SK-N-MC (cell line): ENCODE measurements around the gene DHX9.

Experiments
- DNase-seq: peaks from one replicate; pipeline ENCODE4 v3.0.0-alpha.2; 2011; ENCODE audit warnings: low read depth, low spot score
- H3K27ac ChIP-seq: fragments of 200-600 bp; sonication (generic); 2 replicates; pipeline ENCODE4 v1.5.1; 2016; ENCODE audit warnings: mixed run types
- H3K36me3 ChIP-seq: fragments of 200-600 bp; sonication (generic); 2 replicates; pipeline ENCODE4 v1.6.1; 2017; ENCODE audit warnings: antibody characterized with exemption, low read length, mixed read lengths; ENCODE audit not compliant: insufficient read depth
- H3K4me3 ChIP-seq: fragments of 200-600 bp; sonication (generic); 2 replicates; pipeline ENCODE4 v1.5.1; 2016
- H3K9ac ChIP-seq: fragments of 200-600 bp; sonication (generic); 2 replicates; pipeline ENCODE4 v1.8.0; 2017; ENCODE audit warnings: mixed run types, mixed read lengths; ENCODE audit not compliant: insufficient read length
- H3K9me3 ChIP-seq: fragments of 200-600 bp; sonication (generic); 2 replicates; pipeline ENCODE4 v1.6.1; 2017; ENCODE audit warnings: low read depth, mild to moderate bottlenecking, antibody characterized with exemption, low read length, moderate library complexity, mixed read lengths
- EZH2 ChIP-seq: fragments of 200-600 bp; sonication (generic); IDR thresholded peaks from one replicate; pipeline ENCODE4 v1.6.1; 2017; ENCODE audit warnings: antibody characterized with exemption
- FOXP2 ChIP-seq: optimal IDR thresholded peaks from 2 replicates; pipeline ENCODE3; 2011; ENCODE audit warnings: mild to moderate bottlenecking, moderate library complexity; ENCODE audit not compliant: insufficient read depth; ENCODE audit errors: extremely low read length, control extremely low read depth
- POLR2AphosphoS5 ChIP-seq: IDR thresholded peaks from 2 replicates; pipeline ENCODE4 v1.6.1; 2012; ENCODE audit warnings: mild to moderate bottlenecking, low read depth, low read length, borderline replicate concordance

DHX9 gene

GRCh38 chr1:182806015-182806678, 33.0 kb upstream of the DHX9 start:
- TF ChIP-seq EZH2 (no peak), FOXP2 (no peak), POLR2AphosphoS5 (no peak)
- Histone ChIP-seq H3K4me3 (no peak overlapping the region), H3K36me3 (no peaks in the 10 kb centered on the region), H3K9ac (no peak overlapping the region), H3K9me3 (no peaks in the 10 kb centered on the region), H3K27ac (no peak overlapping the region)
- no peak for DNase-seq

- no peak for DNase-seq
- TF ChIP-seq POLR2AphosphoS5 (no peak), FOXP2 (no peak), EZH2 (no peak)
Measured at GRCh38 chr1:182807907-182808306, 31.2 kb upstream of the DHX9 start.

GRCh38 chr1:182809414-182809957, 29.7 kb upstream of the DHX9 start:
- Histone ChIP-seq H3K36me3 (no peaks in the 10 kb centered on the region; the same call in 1 of the 2 replicates), H3K27ac (no peak overlapping the region), H3K4me3 (no peak overlapping the region), H3K9ac (no peak overlapping the region), H3K9me3 (no peaks in the 10 kb centered on the region)
- TF ChIP-seq POLR2AphosphoS5 (no peak), EZH2 (no peak), FOXP2 (no peak)
- no peak for DNase-seq

More at GRCh38 chr1:182807907-182808306, 31.2 kb upstream of the DHX9 start:
- Histone ChIP-seq H3K9me3 (no peaks in the 10 kb centered on the region), H3K4me3 (no peak overlapping the region), H3K27ac (no peak overlapping the region), H3K36me3 (no peaks in the 10 kb centered on the region), H3K9ac (no peak overlapping the region)

GRCh38 chr1:182811975-182812722, 27.0 kb upstream of the DHX9 start:
- H3K4me3 ChIP-seq: no peak overlapping the region
- TF ChIP-seq EZH2: no peak
- TF ChIP-seq FOXP2: no peak
- no peak for TF ChIP-seq POLR2AphosphoS5
- H3K9ac ChIP-seq: no peak overlapping the region
- H3K27ac ChIP-seq: no peak overlapping the region
- H3K9me3 ChIP-seq: no peaks in the 10 kb centered on the region
- peaks cover 4% of the 10 kb centered on the region for H3K36me3 ChIP-seq
- DNase-seq: no peak

GRCh38 chr1:182816863-182817262, 22.3 kb upstream of the DHX9 start:
- TF ChIP-seq FOXP2 (no peak), EZH2 (no peak), POLR2AphosphoS5 (no peak)
- Histone ChIP-seq H3K9me3 (no peaks in the 10 kb centered on the region), H3K4me3 (no peak overlapping the region), H3K9ac (no peak overlapping the region), H3K36me3 (peaks cover 18% of the 10 kb centered on the region), H3K27ac (no peak overlapping the region)
- no peak for DNase-seq

- no peak overlapping the region for H3K4me3 ChIP-seq
- no peak for TF ChIP-seq EZH2
- no peak for TF ChIP-seq POLR2AphosphoS5
- no peak for TF ChIP-seq FOXP2
- no peak overlapping the region for H3K9ac ChIP-seq
- H3K9me3 ChIP-seq: no peaks in the 10 kb centered on the region
- DNase-seq: no peak
- H3K36me3 ChIP-seq: peaks cover 18% of the 10 kb centered on the region
- H3K27ac ChIP-seq: no peak overlapping the region
Measured at GRCh38 chr1:182817802-182818201, 21.3 kb upstream of the DHX9 start.

GRCh38 chr1:182823220-182823619, 15.9 kb upstream of the DHX9 start:
- H3K27ac ChIP-seq: no peak overlapping the region
- no peak overlapping the region for H3K4me3 ChIP-seq
- peaks cover 5% of the 10 kb centered on the region; the same call in 1 of the 2 replicates for H3K36me3 ChIP-seq
- no peaks in the 10 kb centered on the region for H3K9me3 ChIP-seq
- no peak overlapping the region for H3K9ac ChIP-seq
- DNase-seq: no peak
- TF ChIP-seq EZH2 (no peak), FOXP2 (no peak), POLR2AphosphoS5 (no peak)

- no peak overlapping the region for H3K9ac ChIP-seq
- TF ChIP-seq FOXP2 (no peak), EZH2 (no peak), POLR2AphosphoS5 (no peak)
- H3K36me3 ChIP-seq: no peaks in the 10 kb centered on the region
- H3K9me3 ChIP-seq: no peaks in the 10 kb centered on the region
- no peak overlapping the region for H3K27ac ChIP-seq
- no peak overlapping the region for H3K4me3 ChIP-seq
- DNase-seq: no peak
Measured at GRCh38 chr1:182826892-182827291, 12.3 kb upstream of the DHX9 start.
